HUDEP-2 (cell line): ENCODE measurements around the gene FSTL4.

Source experiments
- DNase-seq, 76 experiments: peaks; one replicate each; lab custom pipeline; 2025; ENCODE audit not compliant: unreplicated experiment in 76 of 76; lab: John Stamatoyannopoulos, UW

FSTL4 gene

GRCh38 chr5:133611357-133612248 lies 738 bp downstream of the FSTL4 start:
- DNase-seq, result no peak

GRCh38 chr5:133610489-133611356 lies 1.6 kb downstream of the FSTL4 start:
- DNase-seq, result peak in 30 of 76 experiments; percentile 5 to 45 (median 18)

GRCh38 chr5:133607451-133607850 lies 4.9 kb downstream of the FSTL4 start:
- DNase-seq, result no peak

GRCh38 chr5:133606835-133607234 lies 5.5 kb downstream of the FSTL4 start:
- no peak for DNase-seq

- DNase-seq, result no peak
Observed at GRCh38 chr5:133605323-133605722, 7.0 kb downstream of the FSTL4 start.

- no peak for DNase-seq
Observed at GRCh38 chr5:133603711-133604110, 8.6 kb downstream of the FSTL4 start.

GRCh38 chr5:133602835-133603380 lies 9.4 kb downstream of the FSTL4 start:
- DNase-seq, result no peak

GRCh38 chr5:133599600-133599999 lies 12.7 kb downstream of the FSTL4 start:
- no peak for DNase-seq

GRCh38 chr5:133599044-133599443 lies 13.3 kb downstream of the FSTL4 start:
- no peak for DNase-seq

- DNase-seq, result no peak
Observed at GRCh38 chr5:133596049-133596448, 16.3 kb downstream of the FSTL4 start.

GRCh38 chr5:133595465-133595864 lies 16.9 kb downstream of the FSTL4 start:
- DNase-seq, result no peak

GRCh38 chr5:133589286-133589685 lies 23.1 kb downstream of the FSTL4 start:
- DNase-seq, result no peak

GRCh38 chr5:133582971-133583370 lies 29.4 kb downstream of the FSTL4 start:
- DNase-seq, result no peak

GRCh38 chr5:133581918-133582317 lies 30.4 kb downstream of the FSTL4 start:
- no peak for DNase-seq

- no peak for DNase-seq
Observed at GRCh38 chr5:133581348-133581747, 31.0 kb downstream of the FSTL4 start.

- DNase-seq, result no peak
Observed at GRCh38 chr5:133580618-133581017, 31.7 kb downstream of the FSTL4 start.

- DNase-seq, result no peak
Observed at GRCh38 chr5:133579766-133580165, 32.6 kb downstream of the FSTL4 start.

GRCh38 chr5:133569347-133569746 lies 43.0 kb downstream of the FSTL4 start:
- DNase-seq, result no peak

- peak in 17 of 76 experiments; percentile 0 to 41 (median 7) for DNase-seq
Observed at GRCh38 chr5:133565993-133566392, 46.3 kb downstream of the FSTL4 start.

- DNase-seq, result no peak
Observed at GRCh38 chr5:133564921-133565565, 47.3 kb downstream of the FSTL4 start.

- no peak for DNase-seq
Observed at GRCh38 chr5:133562554-133562953, 49.8 kb downstream of the FSTL4 start.
